Umbilical cord (tissue), 2 donors: Measurements from ENCODE around the gene DCANP1. TPM values are rescaled to one million over a fixed set of nuclear protein-coding genes. Genes with fewer than 3 reads are reported as not detected.

ENCODE experiments used
- DNase-seq: peaks from one replicate; pipeline ENCODE4 v3.0.0-alpha.2; 2015; ENCODE audit warnings: low spot score
- total RNA-seq: library from RNA; depleted of rRNA; stranded (reverse); fragments of >200 nt; gene quantifications from one replicate; pipeline ENCODE4 v1.2.3, GENCODE V29; 2014; ENCODE audit warnings: low replicate concordance; ENCODE audit not compliant: insufficient read depth

The DCANP1 gene
- total RNA-seq, 1 donor from 2014 or later = 2.9 TPM

DNA sequence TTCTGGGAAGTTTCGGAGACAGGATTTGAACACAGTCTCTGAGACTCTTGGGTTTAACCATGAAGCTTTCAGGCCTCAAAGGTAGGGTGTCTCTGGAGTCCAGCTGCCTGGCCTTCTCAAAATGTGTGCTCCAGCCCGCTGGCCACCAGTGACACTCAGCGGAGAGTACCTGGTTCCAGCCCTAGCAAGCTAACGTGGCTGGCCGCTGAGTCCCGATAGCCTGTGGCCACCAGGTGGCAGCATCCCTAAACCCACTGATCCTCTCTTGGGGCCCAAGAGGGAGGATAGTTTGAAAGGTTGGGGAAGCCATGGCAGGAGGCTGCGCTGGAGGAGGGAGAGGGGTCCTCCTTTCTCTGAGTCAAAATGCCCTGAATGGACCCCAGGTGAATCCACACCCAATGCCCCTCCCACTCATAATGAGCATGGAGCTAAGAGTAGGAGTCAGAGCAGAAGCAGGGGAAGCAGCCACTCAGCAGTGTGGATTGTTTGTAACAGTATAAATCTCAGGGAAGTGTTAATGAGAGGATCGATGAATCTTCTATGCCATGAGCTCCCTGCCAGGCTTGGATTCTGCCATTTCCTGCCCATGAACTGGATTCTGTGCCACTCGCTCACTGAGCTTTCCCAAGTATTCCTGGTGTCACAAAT, 10.4 kb upstream of the DCANP1 start:
- DNase-seq = peak; percentile 46

DNA sequence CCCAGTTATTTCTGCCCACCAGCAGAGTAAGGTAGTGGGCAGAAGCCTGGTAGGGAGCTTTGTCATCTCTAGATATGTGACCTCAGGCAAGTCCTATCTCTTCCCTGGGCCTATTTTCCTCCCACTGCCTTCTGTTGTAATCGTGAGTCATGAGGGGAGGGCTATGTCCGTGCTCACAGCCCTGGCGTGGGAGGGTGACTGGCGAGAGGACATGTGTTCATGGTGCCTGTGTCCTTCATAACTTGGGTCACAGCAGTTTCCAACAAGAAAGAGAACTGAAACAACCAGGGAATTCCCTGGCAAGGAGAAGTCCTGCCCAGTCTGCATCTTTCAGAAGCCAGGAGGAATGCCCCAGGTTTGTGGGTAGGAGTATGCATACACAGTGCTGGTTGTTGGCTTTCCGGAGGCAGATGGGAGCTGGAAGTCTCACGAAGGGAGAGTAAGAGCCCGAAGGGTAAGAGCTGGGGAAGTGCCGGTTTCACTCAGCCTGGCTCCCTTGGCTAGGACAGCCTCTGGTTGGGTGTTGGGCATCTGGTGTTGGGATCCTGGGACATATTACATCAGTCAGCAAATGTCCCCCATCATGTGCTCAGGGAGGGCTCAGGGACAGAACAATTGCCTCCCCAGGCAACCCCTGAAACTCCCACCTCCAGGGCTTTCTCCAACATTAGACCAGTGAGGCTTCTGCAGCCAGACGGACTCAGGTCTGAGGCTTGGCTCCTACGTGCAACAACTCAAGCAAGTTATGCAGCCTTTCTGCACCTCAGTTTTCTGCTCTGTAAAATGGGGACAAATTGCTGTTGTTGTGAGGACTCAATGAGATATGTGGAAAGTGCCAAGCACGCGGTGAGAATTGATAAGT, 9.3 kb upstream of the DCANP1 start:
- peak; percentile 62 for DNase-seq

DNA sequence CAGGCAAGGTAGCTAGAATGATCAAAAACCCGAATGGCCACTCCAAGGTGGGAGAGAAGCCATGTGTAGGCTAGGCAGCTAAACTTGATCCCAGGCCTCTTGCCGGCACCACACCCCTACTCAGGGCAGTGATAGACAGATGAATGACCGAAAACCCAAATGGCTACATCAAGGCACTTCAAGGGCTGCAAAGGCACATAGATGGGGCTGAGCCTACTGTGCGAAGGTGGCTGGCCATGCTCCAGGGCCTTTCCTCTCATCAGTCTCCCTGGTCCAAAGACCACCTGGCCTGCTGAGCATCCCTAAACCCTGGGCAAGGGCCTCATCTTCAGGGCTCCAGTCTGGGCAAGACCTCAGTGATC, 8.7 kb upstream of the DCANP1 start:
- no peak for DNase-seq

DNA sequence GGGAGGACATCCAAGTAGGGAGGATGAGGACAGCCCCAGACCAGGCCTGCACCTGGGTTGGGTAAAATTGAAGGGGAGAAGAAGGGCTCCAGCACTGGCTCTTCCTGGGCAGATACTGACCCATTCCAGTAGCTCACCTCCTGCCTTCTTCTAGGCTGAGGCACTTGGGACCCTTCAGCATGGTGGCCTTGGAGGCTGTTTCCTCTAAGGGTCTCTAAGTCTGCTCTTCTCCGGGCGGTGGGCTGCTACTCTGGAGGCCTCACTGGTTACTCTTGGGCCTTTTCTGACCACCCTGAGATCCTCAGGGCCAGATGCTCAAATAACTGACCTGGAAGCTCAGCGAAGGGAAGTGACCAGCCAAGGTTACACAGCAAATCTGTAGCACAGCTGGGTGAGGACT, 7.8 kb upstream of the DCANP1 start:
- DNase-seq = no peak

DNA sequence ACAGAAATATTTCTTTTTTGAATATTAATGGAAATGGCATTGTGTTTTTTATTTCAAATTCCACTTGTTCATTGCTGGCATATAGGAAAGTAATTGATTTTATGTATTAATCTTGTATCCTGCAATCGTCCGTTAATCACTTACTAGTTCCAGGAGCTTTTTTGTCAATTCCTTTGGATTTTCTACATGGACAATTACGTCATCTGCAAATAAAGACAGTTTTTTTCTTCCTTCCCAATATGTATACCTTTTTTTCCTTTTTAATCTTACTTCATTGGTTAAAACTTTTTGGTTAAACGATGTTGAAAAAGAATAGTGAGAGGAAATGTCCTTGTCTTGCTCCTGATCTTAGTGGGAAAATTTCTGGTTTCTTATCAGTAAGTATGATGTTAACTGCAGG, 6.5 kb upstream of the DCANP1 start:
- no peak for DNase-seq

DNA sequence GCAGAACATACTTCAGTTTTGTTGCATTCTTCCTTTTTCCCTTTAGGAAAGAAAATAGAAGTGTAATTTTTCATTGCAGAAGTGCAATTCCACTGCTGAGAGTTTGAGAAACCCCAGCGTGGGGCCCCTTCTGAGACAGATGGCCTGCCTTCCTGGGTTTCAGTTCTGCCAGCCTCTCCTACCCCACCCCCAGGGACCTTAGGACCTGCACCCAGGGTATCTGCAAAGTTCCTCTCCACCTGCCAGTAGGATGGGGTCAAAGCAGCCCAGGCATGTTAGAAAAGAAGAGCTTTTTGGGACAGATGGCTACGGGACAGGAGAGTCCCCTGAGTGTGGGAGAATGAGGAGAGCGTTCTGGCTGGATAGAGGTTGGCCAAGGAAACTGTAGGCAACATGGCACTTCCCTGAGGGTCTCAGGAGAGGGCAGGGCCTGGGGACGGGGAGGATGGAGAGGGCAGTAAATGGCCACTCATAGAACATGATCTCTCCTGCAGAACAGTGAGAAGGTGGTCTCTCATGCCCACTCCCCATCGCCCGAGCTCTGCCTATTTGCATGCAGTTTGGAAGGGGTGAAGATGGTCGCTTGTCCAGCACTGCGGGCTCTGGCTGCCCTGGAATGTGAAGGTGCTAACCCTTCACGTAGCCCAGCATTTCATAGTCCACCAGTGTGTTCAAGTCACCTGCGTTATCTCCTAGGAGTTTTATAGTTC, 5.3 kb upstream of the DCANP1 start, which contains the start of gene TIFAB:
TIFAB (minus strand) TSS at position 31 of the 710 bp plus-strand sequence. CDS start 2,412 bp downstream, outside the sequence.
- no peak for DNase-seq

DNA sequence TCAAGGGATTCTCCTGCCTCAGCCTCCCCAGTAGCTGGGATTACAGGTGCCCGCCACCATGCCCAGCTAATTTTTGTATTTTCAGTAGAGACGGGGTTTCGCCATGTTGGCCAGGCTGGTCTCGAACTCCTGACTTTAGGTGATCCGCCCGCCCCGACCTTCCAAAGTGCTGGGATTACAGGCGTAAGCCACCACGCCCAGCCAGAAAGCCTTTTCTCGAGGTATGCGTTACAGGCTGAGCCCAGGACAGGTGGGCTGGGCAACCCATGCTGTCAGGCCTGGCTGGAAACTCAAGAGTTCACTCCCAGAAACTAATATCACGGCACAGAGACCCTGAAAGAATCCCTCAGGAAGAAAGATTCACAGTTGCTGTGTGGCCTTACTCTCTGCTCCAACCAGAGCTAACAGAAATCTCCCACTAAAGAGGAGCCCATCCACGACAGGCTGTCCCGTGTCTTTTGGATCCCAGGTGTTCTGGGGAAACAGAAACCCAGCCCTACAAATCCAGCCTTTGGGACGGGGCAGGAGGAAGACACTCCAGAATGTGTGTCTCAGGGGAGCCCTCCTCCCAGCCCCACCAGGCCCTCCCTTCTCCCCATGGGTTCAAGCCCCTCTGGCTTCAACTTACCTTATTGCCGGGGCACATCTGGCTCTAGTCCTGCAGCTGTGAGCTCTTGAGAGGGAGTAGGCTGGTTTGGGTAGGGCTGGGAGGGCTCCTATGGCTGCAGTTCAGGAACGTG, 4.6 kb upstream of the DCANP1 start:
- DNase-seq = no peak

DNA sequence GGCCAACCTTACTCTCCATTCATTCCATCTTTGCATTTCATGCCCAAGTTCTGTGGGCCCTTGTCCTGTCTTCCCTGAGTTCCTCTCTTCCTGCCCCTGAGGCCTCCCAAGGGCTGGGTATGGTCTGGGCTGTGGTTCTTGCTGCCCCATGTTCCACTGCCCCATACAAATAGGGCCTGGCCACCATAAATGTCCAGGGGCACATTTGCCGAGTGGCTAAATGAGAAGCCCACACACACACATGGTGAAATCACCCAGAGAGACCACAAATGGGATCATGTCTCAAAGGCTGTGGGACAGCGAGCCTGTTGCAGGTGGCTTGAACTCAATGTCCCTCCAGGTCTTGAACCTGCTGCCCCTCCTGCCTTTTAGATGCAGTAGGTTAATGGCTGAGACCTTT, 3.8 kb upstream of the DCANP1 start:
- no peak for DNase-seq

DNA sequence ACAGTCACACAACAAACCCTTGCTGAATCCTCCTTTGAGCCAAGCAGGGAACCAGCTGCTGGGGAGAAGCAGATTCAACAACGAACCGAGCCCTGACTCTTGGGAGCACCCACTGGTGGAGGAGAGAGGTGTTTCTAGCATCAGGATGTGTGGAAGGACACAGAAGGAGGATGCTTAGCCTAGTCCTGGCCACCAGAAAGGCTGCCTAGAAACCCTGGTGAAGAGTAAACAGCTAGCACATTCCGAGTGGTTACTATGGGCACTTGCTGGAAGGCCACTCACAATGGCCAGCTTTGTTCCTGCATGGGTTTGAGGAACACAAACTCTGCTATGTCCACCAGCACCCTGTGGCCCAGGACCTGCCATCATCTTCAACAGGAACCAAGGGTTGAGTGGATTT, 3.2 kb upstream of the DCANP1 start:
- no peak for DNase-seq

DNA sequence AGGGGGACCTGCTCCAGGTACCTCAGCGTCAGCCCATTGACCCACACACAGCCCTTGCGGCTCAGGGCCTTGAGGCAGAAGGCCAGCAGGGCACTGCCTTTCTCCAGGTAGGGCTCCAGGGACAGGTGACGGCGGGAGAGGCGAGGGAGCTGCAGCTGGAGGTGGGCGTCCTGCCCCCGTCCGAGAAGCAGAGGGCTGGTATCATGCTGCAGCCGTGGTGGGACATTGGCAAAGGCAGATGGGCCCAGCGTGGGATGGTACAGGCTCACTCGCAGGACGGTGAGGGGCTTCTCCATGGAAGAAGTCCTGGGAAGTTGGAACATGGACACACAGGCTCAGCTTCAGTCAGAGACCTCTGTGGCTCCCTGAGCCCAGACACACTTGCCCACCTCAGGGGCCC, 2.5 kb upstream of the DCANP1 start:
- no peak for DNase-seq

DNA sequence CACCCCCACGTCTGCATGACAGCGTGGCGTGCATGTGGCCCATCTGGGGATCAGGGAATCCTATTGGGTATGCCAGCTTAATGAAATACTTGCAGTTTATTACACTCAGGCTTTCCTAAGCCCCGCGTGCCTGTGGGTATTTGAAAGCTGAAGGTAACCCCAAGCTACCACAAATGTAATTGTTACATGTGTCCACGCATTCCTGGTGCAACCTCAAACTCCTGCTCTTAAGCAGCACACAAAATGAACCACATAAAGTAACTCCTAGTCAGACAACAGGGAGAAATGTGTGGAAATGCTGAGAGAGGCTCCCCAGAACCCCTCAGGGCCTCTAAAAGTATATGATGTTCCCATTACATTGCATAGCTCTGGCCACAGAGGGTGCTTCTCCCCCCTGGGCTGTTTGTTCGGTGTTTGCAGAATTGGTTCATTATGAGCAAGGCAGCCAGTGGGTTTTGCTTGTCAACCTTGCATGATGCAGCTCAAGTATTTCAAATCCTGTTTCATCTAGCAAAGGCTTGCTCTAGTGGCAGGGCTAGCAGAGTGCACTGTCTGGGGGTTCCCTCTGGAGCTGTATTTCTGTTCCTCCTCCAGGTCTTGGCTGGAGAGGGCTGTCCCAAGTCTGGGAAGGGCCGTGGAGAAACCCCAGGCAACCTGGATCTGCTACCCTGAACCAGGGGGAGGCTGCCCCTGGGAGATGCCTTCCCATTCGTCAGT, 1.8 kb upstream of the DCANP1 start:
- no peak for DNase-seq

DNA sequence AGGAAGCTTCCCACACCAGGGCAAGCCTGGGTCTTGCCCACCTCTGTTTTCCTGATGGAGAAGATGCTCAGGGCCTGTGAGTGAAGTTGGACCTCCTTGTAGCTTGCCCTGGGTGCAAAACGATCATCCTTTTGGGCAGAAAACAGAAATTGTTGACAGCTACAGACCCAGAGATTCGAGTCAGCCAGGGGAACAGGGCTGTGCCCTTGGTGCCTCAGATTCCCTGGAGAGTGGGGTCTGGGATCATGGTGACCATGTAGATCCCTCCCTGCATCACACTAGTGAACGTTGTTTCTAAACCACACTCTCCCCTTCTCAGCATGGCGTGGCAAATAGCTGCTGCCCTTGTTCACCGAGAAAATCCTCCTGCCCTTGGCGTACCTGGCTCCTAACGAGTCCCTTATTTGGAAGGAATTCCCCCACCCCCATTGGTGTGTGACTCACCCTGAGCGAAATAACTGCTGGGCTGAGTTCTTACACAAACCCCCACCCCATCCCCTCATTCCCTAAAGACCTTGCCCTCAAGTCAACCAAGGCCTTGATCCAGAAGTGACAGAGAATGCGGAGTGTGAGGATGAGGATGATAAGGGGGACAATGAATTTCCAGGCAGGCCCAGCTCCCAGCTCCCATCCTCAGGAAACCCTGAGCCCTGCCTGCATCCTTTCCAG, 1.1 kb upstream of the DCANP1 start:
- no peak for DNase-seq

DNA sequence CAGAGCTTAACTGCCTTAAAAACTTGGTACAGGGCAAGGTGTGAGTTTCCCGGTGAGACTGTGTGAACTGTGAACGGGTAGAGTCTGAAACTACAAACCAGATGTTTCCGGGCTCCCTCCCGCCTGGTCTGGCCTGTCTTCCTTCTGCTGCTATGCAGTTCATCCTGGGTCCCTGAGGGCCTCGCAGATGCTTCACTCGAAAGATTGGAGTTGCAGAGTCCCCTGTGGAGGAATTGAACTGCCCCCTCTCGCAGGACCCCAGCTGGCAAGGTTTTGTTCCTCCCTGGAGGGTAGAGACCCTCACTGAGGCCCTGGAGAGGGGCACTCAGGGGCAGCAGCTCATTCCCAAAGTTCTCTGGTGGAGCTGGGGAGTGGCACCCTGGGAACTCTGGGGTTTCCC, 533 bp downstream of the DCANP1 start:
- no peak for DNase-seq

DNA sequence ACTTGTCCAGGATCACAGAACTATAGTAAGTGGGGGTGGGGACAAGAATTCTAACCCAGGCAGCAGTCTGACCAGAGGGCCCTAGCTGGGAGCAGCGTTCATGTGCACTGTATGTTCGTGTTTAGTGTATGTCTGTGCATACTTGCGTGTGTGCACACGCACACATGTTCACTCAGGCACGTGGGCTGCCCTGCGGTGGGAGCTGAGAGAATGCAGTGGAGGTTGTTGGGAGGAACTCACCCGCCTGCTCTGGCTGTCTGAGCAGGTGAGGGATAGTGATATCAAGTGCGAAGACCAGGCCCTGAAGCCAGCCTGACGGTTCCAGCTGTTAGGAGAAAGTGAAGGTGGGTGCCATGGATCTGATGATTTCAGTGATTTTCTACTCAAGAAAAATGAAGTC, 942 bp downstream of the DCANP1 start:
- DNase-seq = no peak

DNA sequence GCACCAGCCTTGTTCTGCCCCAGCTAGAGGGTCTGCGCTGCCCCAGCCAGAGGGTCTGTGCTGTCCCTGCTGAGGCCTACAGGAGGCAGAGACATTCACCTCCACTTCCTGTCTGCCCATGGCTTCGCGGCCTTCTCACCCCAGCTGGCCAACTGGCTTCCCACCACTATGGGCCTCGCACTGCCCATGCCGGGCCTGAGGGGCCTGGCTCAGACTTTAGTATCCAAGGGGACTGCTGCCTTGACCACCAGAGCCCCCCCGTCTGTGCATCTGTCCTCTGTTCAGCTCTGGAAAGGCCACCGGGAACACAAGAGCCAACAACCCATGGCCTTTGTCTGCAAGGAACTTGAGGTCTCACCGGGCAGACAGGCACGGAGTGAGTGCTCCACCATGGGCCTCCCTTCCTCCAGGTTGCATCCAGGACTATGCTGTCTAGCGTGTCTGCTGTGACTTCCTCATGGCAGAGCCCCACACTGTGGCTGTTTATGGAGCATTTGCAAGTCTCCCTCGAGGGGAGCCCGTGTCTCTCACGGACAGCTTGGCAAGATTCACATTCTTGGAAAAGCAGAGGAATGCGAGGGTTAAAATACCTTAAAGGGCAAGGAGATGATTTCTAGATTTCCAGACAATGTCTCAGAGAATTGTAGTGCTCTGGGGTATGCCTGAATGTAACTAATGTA, 1.7 kb downstream of the DCANP1 start:
- no peak for DNase-seq

DNA sequence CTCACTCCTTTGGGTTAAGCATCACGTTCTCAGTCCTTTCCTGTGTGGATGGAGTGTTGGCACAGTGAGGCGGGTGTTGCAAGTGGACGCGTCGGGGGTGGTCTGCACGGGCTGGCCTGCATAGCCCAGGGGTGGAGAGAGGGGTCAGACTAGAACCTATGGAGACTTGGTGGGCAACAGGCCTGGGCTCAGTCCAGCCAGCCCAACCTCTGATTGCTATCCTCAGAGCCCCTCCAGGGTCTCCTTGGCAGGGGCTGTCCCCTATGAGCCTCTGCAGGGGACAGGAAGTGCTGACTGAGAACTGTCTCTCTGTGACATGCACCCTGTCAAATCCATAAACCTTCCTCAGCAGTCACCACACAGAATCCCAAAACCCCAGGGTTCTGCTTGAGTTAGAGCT, 2.3 kb downstream of the DCANP1 start:
- DNase-seq = no peak

DNA sequence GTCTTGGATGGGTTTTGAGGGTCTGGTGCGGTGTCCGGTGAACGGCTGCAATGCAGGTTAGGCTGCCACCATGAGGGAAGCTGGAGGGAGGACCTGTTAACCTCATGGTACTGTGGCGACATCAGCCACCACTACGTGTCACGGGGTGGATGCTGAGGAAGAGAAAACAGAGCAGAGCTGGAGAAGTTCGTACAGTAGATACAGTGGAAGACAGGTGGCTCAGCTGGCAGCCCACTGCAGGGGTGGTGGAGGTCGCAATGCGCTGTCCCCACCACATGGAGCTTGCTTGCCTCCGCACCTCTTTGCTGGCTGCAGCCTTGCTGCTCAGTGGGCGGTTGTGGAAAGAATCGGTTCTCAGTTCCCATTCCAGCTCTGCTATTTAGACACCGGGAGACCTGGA, 2.8 kb downstream of the DCANP1 start:
- no peak for DNase-seq

DNA sequence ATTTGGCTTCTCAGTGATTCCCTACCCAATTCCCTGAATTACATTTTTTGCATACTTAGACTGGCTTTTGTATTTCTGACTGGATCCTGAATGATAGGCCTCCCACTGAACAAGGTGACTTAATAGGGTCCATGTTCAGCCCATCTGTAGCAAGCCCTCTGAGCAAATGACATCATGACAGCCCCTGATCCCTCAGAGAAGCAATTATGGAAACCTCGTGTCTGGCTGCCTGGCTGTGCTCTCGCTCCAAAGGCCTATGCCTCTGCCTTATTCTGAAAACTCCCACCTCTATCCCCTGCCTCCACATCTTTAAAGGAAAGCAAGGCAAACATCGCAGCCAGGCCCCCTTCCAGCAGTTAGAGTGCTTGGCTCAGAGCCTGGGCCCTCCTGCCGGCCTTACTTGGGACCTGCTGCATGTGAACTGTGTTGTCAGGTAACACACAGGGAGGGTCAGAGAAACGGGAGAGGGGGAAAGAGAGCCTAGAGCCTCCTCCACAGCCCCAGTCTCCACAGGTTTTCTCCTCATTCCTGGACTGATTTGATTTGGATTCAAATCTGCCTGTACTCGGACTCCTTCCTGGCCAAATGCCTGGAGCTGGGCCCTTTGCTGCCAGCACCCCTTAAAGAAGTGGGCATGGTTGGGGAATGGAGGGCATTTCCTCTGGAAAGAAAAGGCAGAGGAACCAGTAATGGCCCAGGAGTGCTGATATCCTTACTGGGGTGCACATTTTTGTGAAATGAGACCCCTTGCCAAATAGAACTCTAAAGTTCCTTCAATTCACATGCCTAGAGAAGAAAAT, 3.8 kb downstream of the DCANP1 start:
- DNase-seq = peak; percentile 53
